ENCODE measurements around the gene CREB3L2.
"Not testable (repeated sequence)": the region's sequence is repeated elsewhere in the genome, so short reads cannot be mapped to it uniquely, and the experiment has no call there.

CREB3L2 gene

GRCh38 chr7:138001529-138002095 is at the start of gene CREB3L2:
TSS of gene CREB3L2 (minus strand) at chr7:138002086. CDS start at chr7:138001705, 381 bp downstream.
- in situ Hi-C loops (cut with HindIII; ENCODE audit: low sequenced_read_pairs) = loop anchor here (25.0 kb wide), 1 partner anchor 389 kb away; no protein-coding TSS in a partner anchor

GRCh38 chr7:138049505-138050116 is 47.7 kb upstream of the CREB3L2 start:
- in situ Hi-C loops (cut with HindIII; ENCODE audit: low sequenced_read_pairs) = no loop called here

GRCh38 chr7:138047907-138048306 is 46.0 kb upstream of the CREB3L2 start:
- in situ Hi-C loops (cut with HindIII; ENCODE audit: low sequenced_read_pairs) = no loop called here

GRCh38 chr7:138044897-138045296 is 43.0 kb upstream of the CREB3L2 start:
- in situ Hi-C loops (cut with HindIII; ENCODE audit: low sequenced_read_pairs) = no loop called here

GRCh38 chr7:138040063-138040462 is 38.2 kb upstream of the CREB3L2 start:
- in situ Hi-C loops (cut with HindIII; ENCODE audit: low sequenced_read_pairs) = not testable (repeated sequence)

- in situ Hi-C loops (cut with HindIII; ENCODE audit: low sequenced_read_pairs) = no loop called here
These were observed 34.2 kb upstream of the CREB3L2 start for GRCh38 chr7:138036135-138036534.

- in situ Hi-C loops (cut with HindIII; ENCODE audit: low sequenced_read_pairs) = no loop called here
These were observed 31.4 kb upstream of the CREB3L2 start for GRCh38 chr7:138033241-138033640.

GRCh38 chr7:138032770-138033169 is 30.9 kb upstream of the CREB3L2 start:
- in situ Hi-C loops (cut with HindIII; ENCODE audit: low sequenced_read_pairs) = no loop called here

GRCh38 chr7:138032186-138032585 is 30.3 kb upstream of the CREB3L2 start:
- in situ Hi-C loops (cut with HindIII; ENCODE audit: low sequenced_read_pairs) = no loop called here

GRCh38 chr7:138030679-138031351 is 28.9 kb upstream of the CREB3L2 start:
- in situ Hi-C loops (cut with HindIII; ENCODE audit: low sequenced_read_pairs) = no loop called here

GRCh38 chr7:138029941-138030340 is 28.1 kb upstream of the CREB3L2 start:
- in situ Hi-C loops (cut with HindIII; ENCODE audit: low sequenced_read_pairs) = no loop called here

- in situ Hi-C loops (cut with HindIII; ENCODE audit: low sequenced_read_pairs) = no loop called here
These were observed 27.2 kb upstream of the CREB3L2 start for GRCh38 chr7:138029126-138029525.

GRCh38 chr7:138027100-138027499 is 25.2 kb upstream of the CREB3L2 start:
- in situ Hi-C loops (cut with HindIII; ENCODE audit: low sequenced_read_pairs) = no loop called here

GRCh38 chr7:138025215-138026186 is 23.6 kb upstream of the CREB3L2 start:
- in situ Hi-C loops (cut with HindIII; ENCODE audit: low sequenced_read_pairs) = no loop called here

GRCh38 chr7:138024765-138025164 is 22.9 kb upstream of the CREB3L2 start:
- in situ Hi-C loops (cut with HindIII; ENCODE audit: low sequenced_read_pairs) = loop anchor here (25.0 kb wide), 1 partner anchor 412 kb away; no protein-coding TSS in a partner anchor

GRCh38 chr7:138024343-138024691 is 22.4 kb upstream of the CREB3L2 start:
- in situ Hi-C loops (cut with HindIII; ENCODE audit: low sequenced_read_pairs) = loop anchor here (25.0 kb wide), 1 partner anchor 412 kb away; no protein-coding TSS in a partner anchor

- in situ Hi-C loops (cut with HindIII; ENCODE audit: low sequenced_read_pairs) = loop anchor here (25.0 kb wide), 1 partner anchor 411 kb away; no protein-coding TSS in a partner anchor
These were observed 21.9 kb upstream of the CREB3L2 start for GRCh38 chr7:138023618-138024342.

- in situ Hi-C loops (cut with HindIII; ENCODE audit: low sequenced_read_pairs) = loop anchor here (25.0 kb wide), 1 partner anchor 410 kb away; no protein-coding TSS in a partner anchor
These were observed 20.0 kb upstream of the CREB3L2 start for GRCh38 chr7:138021889-138022288.

GRCh38 chr7:138017992-138018391 is 16.1 kb upstream of the CREB3L2 start:
- in situ Hi-C loops (cut with HindIII; ENCODE audit: low sequenced_read_pairs) = loop anchor here (25.0 kb wide), 1 partner anchor 406 kb away; no protein-coding TSS in a partner anchor

- in situ Hi-C loops (cut with HindIII; ENCODE audit: low sequenced_read_pairs) = loop anchor here (25.0 kb wide), 1 partner anchor 403 kb away; no protein-coding TSS in a partner anchor
These were observed 13.2 kb upstream of the CREB3L2 start for GRCh38 chr7:138015096-138015495.
